ENCODE data around the gene ANKRD13D.

Gene ANKRD13D

DNA sequence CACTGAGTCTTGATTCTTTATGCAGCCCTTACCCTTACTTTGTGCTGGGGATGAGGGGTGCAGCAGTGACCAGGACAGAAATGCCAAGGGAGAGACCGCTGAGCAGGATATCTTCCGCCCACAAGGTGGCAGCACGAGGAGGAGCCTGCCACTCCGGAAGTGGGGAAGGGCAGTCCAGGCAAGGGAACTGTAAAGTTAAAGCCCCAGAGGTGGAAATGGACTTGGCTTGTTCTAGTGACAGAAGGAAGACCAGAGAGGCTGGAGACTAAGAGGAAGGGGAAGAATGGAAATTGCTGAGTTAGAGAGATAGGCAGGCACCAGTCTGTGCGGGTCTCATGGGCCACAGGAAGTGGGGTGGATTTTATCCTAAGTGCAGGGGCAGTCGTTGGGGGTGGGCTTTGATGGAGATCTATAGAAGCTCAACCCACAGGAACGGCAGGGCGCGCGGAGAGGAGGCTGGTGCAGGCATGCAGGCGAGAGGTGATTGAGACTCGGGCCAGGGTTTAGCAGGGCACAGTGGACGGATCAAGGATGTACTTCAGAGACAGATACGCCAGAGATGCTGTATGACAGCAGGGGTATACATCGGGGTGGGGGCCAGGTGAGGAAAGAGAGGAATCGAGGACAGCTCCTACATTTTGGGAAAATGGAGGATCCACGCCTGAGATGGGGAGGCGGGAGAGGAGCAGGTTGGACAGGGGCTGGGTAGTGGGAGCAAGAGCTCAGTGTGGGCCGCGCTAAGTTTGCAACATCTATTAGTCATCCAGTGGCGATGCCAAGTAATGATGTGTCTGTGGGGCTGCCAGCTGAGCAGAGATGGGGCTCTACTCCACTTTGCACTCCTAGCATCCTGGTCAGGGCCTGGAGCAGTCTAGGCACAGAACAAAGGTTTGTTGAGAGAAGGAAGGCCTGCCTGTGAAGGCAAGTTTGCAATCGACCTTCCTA is 26.1 kb upstream of the ANKRD13D start:
- DNase-seq, result peak; percentile 84

DNA sequence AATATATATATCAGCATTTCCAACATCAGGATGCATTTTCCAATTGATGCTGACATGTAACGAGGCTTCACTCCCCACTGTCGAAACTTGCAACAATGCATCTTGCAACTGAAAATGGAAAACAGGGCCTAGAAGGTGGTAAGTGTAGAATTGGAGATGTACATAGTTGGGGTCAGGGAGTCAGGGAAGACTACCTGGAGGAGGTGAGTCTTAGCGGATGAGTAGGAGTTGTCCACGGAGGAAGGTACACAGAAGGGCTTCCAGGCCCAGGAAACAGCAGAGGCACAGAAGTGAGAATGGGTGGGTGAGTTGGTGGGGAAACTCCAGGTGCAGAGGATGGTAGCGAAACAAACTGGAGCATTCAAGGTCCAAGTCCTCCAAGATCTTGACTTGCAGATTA is 24.8 kb upstream of the ANKRD13D start:
- no peak for DNase-seq

DNA sequence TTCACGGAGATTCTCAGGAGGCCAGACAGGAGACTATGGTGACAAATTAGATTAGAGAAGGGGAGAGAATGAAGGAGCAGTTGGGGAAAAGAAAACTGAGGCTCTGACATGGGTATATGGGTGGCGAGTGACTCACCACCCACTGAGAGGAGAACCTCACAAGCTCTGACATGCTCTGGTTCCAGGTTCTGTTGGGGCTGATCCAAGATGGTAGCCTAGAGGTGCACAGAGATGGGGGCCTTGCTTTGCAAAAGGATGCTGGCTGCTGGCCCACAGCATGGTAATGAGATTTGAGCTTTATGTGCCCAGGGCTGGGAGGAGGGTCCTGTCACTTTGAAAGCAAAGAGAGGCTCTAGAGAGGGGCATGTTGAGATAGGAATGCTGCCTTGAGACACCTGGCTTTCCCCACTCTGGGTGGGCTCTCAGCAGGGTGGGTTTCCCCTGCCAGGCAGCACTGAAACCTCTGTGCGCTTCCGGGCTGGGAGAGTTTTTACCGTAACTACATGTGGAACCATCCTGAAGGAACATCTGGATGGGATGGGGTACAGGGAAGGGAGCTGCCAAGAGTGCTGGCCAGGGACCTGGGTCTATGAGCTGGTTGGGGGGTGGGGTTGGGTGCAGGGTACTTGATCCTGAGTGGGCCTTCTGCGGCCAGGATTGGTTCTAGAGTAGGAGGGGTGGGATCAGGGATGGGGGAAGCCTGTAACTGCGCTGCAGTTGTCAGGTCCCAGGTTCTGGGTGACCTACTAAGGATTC is 24.0 kb upstream of the ANKRD13D start:
- no peak for DNase-seq

DNA sequence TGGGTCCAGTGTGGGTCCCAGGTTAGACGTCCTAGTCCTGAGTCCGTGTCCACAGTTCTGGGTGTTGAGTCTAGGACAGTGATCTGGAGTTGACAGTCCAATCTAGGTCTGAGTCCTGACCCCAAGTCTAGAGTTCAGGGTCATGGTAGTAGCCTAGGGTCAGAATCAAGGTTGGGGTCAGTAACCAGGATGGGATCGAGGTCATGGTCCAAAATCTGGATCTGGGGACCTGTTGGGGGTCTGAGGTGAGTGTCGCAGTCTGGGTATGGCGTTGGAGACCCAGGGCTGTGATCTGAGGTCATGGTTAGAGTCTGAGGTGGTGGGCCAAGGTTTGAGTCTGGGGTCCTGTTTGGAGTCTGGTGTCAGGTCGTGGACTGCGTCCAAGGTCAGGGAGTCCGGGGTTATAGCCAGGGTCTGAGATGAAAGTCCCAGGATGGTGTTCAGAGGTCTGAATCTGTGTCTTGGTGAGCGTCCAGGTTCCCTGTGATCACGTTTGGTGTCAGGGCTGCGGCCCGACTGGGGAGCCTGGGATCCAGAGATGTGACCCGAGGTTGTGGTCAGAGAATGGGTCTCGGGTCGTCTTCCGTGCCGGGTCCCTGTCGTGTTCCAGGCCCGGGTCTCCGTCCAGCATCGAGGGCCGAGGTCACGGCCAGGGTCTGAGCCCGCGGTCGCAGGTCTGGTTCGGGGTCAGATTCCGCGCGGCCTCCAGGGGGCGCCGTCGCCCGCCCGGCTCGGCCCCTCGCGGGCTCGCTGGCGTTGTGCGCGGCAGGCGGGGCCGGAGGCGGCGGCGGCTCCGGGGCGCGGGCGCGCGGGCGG is 23.3 kb upstream of the ANKRD13D start:
- DNase-seq, result peak; percentile 50

DNA sequence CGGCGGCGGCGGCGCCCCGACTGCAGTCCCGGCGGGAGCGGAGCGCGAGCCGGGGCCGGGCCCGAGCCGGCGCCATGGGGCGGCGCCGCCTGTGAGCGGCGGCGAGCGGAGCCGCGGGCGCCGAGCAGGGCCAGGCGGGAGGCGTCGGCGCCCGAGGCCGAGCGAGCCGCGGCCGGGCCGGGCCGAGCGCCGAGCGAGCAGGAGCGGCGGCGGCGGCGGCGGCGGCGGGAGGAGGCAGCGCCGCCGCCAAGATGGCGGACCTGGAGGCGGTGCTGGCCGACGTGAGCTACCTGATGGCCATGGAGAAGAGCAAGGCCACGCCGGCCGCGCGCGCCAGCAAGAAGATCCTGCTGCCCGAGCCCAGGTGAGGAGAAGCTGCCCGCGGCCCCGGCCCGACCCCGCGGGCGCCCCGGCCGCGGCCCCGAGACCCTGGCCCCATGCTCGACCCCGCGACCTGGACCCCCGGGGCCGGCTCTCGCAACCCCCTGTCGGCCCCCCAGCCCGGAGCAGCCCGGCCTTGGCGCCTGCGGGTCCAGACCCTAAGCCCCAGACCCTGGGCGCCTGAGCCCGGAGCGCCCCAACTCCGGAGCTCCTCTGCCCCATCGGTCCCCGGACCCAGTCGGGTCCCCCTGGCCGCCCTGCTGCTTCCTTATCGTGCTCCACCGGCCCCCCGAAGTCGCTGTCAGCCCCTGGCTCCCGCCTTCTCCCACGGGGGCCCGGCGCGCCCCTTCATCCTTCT is 22.5 kb upstream of the ANKRD13D start, which contains the start of gene GRK2:
TSS of gene GRK2 (plus strand) at position 25 of the 739 bp plus-strand sequence. CDS start at position 252, 227 bp downstream.
- peak; percentile 40 for DNase-seq

DNA sequence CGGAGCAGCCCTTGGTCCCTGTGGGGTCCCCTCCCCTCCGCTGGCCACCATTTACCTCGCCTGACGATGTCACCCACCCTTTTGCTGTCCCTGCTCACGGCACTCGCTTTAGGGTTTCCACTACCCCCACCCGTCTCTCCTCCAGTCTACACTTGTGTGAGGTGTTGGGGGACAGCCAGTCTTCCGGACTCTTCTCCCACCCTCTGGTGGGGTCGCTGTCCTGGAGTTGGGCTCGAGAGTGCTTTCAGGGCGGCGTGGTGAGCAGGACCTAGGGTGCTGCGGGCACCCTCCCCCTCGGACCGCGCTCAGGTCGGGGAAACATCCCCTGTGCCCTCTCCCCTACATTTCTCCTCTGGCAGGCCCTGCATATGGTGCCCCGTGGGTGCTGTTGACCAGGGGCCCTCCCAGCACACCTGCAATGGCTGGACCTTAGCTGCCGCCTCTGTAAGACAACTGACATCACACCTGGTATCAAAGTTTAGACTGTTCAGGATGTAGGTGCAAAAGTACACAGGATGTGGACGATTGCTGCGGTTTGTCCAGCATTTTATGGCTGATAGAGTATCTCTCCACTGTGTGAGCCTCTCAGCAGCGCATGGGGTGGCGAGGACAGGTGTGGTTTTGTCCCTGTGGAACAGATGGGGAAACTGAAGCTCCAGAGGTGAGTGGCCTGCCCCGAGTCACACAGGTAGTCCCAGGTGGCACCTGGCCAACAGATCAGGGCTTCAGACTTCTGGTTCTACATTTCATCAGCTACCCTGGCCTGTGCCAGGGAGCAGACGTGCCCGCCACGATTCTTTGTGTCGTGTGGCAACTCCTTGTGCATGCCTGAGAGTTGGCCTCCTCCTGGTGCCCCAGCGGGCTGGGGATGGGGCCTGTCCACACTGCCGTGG is 21.7 kb upstream of the ANKRD13D start:
- DNase-seq, result no peak

DNA sequence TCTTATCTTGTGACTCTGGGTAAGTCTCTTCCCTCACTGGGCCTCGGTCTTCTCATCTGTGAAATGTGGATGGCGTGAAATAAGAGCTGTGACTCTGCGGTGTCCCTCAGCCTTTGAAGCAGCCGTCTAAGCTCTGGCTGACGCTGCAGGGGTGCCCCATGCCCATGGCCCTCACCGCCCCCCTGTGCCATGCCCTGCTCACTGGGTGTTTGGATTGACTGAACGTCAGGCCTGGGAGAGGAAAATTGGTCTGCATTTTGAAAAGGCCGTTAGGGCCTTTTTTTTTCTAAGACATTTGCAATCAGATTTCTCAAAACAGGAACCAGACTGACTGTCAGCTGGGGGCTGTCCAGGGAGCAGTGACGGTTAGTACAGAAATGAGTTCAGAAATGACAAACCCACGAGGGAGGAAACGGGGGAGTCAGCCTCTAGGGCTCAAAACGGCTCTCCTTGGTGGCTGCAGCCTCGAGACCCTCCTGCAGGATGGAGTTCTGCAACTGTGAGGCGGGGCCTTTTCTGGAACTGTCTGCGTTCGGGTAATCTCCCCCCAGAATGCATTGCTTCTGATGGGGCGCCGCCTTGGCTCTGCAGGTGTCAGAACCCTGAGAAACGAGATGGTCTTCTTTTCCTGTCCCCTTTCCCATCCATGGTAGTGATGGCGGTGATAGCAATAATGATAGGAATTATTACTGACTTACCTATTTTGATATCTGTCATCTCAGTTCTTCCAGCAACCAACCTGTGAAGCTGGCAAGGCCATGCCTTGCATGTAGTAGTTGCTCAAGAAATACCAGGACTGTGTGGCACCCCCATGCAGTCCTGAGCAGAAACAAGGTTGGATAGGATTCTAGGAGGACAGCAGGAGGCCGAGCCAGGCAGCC is 20.8 kb upstream of the ANKRD13D start:
- no peak for DNase-seq

DNA sequence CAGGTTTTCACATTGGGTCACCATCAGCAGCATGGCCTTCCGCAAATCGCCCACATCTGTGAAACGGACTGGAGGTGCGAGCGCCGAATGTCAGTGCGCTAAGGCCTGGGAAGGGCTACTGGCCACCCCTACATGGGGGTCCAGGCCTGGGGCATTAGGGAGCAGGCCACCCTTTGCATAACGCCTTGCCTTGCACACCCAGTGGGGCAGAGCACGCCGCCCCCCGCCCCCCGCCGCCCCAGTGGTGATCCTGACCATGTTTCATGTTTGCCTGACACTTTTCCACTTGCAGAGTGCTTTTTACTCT is 20.2 kb upstream of the ANKRD13D start:
- no peak for DNase-seq

DNA sequence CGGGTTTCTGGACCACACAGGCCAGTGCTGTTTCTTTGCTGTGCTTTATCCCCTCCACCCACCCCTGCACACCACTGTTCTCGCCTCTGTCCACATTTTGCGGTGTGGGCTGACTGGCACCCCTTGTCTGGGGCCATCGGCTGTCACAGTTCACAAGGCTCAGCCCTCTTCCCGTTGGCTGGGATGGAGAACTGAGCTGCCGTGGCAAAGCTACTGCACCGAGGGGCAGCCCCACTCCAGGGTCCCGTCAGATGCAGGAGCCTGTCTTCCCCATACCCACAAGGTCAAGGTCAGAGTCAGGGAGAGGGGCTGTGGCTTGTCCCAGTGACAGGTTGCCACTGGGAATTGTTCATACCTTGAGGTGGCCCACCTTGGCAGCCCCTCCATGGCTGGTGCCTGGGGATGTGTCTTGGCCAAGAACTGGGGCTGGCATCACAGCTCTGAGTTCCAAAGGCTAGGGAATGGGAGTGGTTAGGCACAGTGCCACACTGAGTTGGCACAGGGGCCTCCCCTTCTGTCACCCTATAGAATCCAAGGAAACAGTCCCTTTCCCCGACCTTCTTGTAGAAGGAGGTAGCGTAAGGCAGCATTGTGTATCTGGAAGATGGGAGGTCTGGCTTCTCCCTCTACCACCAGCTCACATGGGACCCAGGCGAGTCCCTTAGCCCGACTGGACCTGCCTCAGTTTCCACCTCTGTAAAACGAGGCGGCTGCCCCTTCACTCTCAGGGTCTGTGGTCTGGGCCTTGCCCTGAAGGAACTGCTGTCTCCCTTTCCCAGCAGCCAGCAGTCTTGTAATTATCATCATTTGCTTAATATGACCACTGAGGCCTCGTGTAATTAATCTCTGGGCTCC is 19.5 kb upstream of the ANKRD13D start:
- no peak for DNase-seq

DNA sequence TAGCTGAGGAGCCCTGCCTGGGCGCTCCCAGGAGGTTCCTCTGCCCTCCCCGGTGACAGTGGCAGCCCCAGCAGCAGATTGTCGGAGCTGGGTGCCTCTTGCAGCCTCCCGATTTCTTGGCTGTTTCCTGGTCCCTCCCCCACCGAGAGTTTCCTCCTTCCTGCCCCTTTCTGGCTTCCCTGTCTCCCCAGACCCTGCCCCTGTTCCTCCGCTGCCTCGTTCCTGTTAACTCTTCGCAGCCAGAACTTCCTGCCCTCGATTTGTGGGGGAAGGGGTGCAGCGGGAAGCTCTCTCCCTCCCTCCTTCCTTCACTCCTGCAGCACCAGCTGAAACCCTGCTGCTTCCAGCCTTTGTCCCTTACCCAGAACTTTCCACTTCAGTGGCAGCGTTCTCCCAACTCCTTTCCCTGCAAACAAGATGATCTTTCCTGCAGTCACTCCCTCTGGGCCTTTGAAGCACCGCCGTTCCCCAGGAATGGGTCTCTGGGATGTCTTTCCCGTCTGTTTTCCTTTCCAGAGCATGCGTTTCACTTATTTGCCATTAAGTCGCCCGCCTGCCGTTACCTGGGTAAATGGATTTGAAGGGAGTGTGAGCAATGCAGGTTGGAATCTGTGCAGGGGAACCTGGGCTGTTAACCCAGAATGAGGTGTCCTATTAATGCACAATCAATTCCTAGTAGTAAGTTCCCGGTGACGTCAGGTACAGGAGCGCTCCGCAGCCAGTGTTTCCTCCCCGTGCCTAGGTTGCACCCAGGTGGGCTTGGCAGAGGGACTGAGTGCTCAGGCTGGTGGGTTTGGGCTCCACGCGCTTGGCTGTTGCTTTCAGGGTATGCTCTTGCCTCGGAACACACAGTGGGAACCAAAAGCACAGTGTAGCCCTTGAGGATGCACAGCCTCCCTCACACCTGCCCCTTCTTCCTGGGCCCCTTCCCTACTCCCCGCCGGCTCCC is 18.6 kb upstream of the ANKRD13D start:
- no peak for DNase-seq

DNA sequence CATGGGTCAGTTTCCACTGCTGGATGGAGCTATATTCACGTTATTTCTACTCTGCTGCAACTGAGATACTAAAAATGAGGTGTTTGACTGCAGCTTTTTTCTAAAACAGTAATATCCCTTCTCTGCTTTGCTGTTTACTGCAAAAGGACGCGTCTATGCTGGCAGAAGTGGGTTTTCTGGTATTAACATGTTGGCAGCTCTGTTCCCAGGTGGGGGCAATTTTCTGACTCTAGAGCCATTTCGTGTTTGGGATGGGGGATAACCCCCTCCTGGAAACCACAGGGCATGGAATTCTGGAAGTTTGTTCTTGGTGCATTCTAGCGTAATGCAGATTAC is 17.9 kb upstream of the ANKRD13D start:
- DNase-seq, result no peak

DNA sequence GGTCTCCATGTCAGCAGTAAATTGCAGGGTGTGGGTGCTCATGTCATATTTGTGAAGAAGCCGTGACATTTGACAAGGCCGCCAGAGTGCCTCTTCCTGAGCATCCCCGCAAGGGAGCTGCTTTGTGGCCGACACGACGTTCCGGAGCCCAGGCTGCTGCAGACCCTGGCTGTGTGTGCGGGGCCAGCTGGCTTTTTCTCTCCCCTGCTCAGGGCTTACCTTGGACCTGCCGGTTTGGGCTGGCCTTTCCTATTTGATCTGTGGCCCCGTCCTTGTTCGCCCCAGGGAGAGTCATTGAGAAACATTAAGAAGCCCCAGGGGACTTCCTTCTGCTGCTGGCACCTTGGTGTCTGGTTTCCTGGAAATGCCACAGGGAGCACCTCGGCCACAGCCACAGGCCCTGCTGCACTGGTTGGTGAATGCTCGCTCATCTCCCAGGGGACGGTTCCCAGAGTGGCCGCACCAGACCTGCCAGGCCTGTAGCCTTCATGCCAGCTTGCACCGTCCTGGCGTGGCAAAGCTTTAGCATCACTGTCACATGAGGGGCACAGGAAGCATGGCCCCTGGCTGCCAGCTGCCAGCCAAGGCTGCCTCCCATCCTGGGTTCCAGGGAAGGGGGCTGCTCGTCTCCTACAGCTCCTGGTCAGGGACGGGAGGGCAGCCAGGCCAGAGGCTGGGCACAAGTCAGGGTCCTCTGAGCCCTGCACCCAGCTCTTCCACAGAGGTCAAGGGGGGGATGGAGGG is 17.4 kb upstream of the ANKRD13D start:
- no peak for DNase-seq

DNA sequence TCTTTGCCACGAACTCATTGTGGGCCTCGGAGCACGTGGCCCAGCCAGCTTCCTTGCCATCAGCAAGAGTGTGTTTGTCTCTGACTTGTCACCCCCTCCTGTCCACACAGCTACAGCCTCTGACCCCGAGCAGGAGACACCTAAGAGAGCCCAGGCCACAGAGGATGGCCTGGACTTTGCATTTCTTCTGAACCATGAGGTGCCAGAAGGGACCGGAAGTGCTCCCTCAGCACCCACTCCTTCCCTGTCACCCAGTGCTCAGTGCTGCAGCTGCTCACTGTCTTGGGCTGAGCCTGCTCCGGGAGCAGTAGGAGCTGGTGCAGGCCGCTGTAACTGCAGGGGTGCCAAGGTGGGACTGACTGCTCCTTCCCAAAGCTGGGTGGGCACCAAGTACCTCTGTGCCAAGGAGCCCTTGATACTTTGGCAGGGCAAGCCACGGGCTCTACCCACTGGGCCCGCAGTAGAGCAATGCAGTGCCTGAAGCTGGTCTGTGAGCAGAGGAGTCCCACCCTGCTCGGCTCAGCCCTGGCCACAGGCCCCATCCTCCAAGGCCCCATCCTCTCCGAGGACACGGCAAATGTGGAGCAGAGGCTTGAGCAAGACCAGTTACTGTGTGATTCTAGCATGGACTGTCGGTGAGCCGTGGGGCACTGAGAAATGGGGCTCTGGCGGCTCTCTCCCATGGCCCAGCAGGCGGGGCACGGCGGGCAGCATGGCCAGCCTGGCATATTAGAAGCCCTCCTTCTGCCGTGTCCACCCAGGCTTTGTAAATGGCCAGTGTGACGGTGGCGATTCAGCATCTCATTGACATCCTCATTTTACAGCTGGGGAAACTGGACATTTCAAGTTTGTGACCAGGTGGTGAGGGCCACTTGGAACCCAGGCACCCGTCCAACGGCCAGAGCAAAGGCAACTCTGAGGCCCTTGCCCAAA is 16.5 kb upstream of the ANKRD13D start:
- no peak for DNase-seq

DNA sequence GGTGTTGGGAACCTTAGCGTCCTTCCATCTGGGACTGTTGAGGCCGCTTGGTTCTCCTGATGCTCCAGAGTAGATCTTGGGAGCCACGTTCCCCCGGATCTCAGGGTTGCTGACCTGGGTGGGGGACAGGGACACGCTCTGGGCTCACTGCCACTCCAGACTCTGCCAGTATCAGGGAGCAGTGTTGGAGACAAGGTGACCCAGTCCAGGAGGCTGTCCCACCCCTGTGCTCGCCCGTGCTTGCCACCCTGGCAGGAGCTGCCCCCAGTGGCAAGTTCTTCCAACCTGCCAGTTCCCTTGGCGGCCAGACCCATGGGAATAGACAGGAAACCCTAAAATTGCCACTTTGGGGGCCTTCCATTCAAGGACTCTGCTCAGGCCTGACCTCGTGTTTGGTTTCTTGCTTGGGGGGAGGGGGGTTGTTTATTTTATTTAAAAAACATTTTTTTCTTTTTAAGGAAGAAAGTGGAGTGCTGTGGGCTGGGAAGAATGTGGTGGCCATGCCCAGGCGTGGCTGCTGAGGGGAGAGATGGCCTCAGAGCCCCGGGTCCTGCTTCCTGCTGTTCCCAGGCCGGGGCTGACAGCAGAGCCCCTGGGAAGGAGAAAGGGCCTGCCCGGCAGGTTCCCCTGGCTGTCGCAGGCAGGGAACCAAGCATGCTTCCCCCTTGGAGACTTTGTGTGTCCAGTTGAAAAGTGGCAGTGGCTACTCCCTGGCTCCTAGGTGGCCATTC is 15.7 kb upstream of the ANKRD13D start:
- no peak for DNase-seq

DNA sequence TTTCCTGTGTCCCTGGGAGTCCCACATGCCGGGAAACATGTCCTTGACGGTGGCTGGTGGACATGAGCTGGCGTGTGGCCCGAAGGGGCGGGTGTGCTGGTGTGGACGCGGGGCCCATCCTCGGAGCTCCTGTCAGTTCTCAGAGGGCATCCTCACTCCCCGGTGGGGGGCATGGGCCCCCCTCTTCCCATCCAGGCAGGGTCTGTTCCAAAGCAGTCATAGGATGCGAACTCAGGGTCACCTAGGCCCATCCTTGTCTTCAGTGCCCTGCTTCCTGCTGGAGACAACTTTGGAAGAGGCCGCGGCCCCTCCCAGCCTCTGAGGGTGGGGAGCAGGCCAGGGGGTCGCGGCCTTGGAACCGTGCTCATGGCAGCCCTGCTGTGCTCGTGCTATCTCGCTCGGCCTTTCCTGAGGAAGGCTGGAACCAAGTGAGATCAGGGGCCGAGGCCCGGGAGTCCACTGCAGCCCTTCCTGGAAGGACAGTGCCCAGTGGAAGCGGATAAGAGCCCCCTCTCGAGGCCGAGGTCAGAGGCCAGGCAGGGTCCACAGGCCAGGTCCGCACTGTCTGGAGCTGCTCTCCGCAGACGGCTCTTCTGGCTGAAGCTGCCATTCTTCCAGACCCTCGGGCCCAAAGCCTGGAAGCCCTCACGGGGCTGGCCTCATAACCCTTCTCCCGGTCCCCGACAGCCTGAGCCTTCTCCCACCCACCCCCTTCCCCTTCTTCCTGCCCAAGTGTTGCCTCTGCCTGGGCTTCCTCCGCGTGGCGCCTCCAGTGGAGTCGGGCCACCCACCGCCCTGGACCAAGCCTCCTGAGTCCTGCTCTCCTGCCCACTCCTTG is 14.1 kb upstream of the ANKRD13D start:
- no peak for DNase-seq
